Measurements from ENCODE around the gene RHOD.

The RHOD gene

GRCh38 chr11:67058506-67058905 is 1.9 kb downstream of the RHOD start:
- no peak overlapping the region for H3K18ac ChIP-seq (ENCODE audit: low read length)
- no peaks in the 10 kb centered on the region for H3K79me1 ChIP-seq (ENCODE audit: low read depth, low read length)
- H2BK5ac ChIP-seq (ENCODE audit: low read length) = no peak overlapping the region
- H3K4me3 ChIP-seq (ENCODE audit: low read length in 2 of 2) = no peak overlapping the region
- H2BK12ac ChIP-seq (ENCODE audit: low read length) = no peak overlapping the region
- no peaks in the 10 kb centered on the region for H3K9me3 ChIP-seq (replicated peaks in 1 of 2; ENCODE audit: control insufficient read depth in 2 of 2, insufficient read depth in 1 of 2, low read depth in 1 of 2, low read length in 2 of 2)
- H2BK120ac ChIP-seq (ENCODE audit: low read depth, low read length) = no peak overlapping the region
- H3K4me2 ChIP-seq (ENCODE audit: insufficient read depth, low read length, poor library complexity, severe bottlenecking) = no peak overlapping the region
- H3K23ac ChIP-seq (ENCODE audit: low read depth, low read length, poor library complexity) = no peak overlapping the region
- peaks cover 3 to 15% of the 10 kb centered on the region in 2 donors for H3K4me1 ChIP-seq (ENCODE audit: control insufficient read depth in 2 of 2, insufficient read depth in 1 of 2, low read depth in 1 of 2, low read length in 2 of 2)
- peaks cover 0 to 49% (median 9%) of the 10 kb centered on the region in 3 experiments for H3K27me3 ChIP-seq (ENCODE audit: control insufficient read depth in 3 of 3, insufficient read depth in 3 of 3, low read depth in 1 of 3, low read length in 3 of 3)
- no peaks in the 10 kb centered on the region for H3K36me3 ChIP-seq (replicated peaks in 1 of 2; ENCODE audit: control insufficient read depth in 2 of 2, insufficient read depth in 2 of 2, low read length in 2 of 2)
- WGBS, 2 donors (ENCODE audit: extremely low coverage in 2 of 2, insufficient read length in 2 of 2, insufficient replicate concordance in 1 of 2) = no CpG with 5 or more reads among the region's 8 CpGs
- no peak overlapping the region for H3K27ac ChIP-seq (replicated peaks; ENCODE audit: low read length)
- H3K14ac ChIP-seq (ENCODE audit: low read length) = no peak overlapping the region
- no peak overlapping the region for H2AFZ ChIP-seq (ENCODE audit: low read length)
- no peak overlapping the region for H2AK5ac ChIP-seq (ENCODE audit: low read depth, low read length)
- no peak overlapping the region for H3K4ac ChIP-seq (ENCODE audit: low read length)
- DNase-seq (ENCODE audit: low spot score) = no peak
- no peak overlapping the region for H2BK15ac ChIP-seq (ENCODE audit: low read length)
- no peak overlapping the region for H4K91ac ChIP-seq (ENCODE audit: low read depth, low read length, poor library complexity)
- no peak overlapping the region for H4K8ac ChIP-seq (ENCODE audit: low read depth, low read length)
- no peak overlapping the region for H3K9ac ChIP-seq (ENCODE audit: low read depth, low read length, poor library complexity)

GRCh38 chr11:67059671-67060070 is 3.0 kb downstream of the RHOD start:
- Histone ChIP-seq H2AK5ac (ENCODE audit: low read depth, low read length) (peak overlapping the region; percentile 77), H3K9me3 (replicated peaks in 1 of 2; ENCODE audit: control insufficient read depth in 2 of 2, insufficient read depth in 1 of 2, low read depth in 1 of 2, low read length in 2 of 2) (no peaks in the 10 kb centered on the region)

GRCh38 chr11:67060111-67060522 is 3.5 kb downstream of the RHOD start:
- H2BK12ac ChIP-seq (ENCODE audit: low read length) = no peak overlapping the region
- H2BK5ac ChIP-seq (ENCODE audit: low read length) = no peak overlapping the region
- H2BK120ac ChIP-seq (ENCODE audit: low read depth, low read length) = no peak overlapping the region
- H3K27me3 ChIP-seq (ENCODE audit: control insufficient read depth in 3 of 3, insufficient read depth in 3 of 3, low read depth in 1 of 3, low read length in 3 of 3) = peaks cover 0 to 44% (median 9%) of the 10 kb centered on the region in 3 experiments
- no peak for DNase-seq (ENCODE audit: low spot score)
- H2AFZ ChIP-seq (ENCODE audit: low read length) = no peak overlapping the region
- H3K79me1 ChIP-seq (ENCODE audit: low read depth, low read length) = no peaks in the 10 kb centered on the region
- H3K9ac ChIP-seq (ENCODE audit: low read depth, low read length, poor library complexity) = no peak overlapping the region
- no peak overlapping the region for H3K4me2 ChIP-seq (ENCODE audit: insufficient read depth, low read length, poor library complexity, severe bottlenecking)
- H3K14ac ChIP-seq (ENCODE audit: low read length) = no peak overlapping the region
- H3K23ac ChIP-seq (ENCODE audit: low read depth, low read length, poor library complexity) = no peak overlapping the region
- H3K9me3 ChIP-seq (replicated peaks in 1 of 2; ENCODE audit: control insufficient read depth in 2 of 2, insufficient read depth in 1 of 2, low read depth in 1 of 2, low read length in 2 of 2) = no peaks in the 10 kb centered on the region
- peak overlapping the region; percentile 77 for H2AK5ac ChIP-seq (ENCODE audit: low read depth, low read length)
- no peak overlapping the region for H2BK15ac ChIP-seq (ENCODE audit: low read length)
- no peak overlapping the region for H3K4me3 ChIP-seq (ENCODE audit: low read length in 2 of 2)
- no CpG with 5 or more reads among the region's 7 CpGs for WGBS, 2 donors (ENCODE audit: extremely low coverage in 2 of 2, insufficient read length in 2 of 2, insufficient replicate concordance in 1 of 2)
- no peak overlapping the region for H4K91ac ChIP-seq (ENCODE audit: low read depth, low read length, poor library complexity)
- no peak overlapping the region for H3K4ac ChIP-seq (ENCODE audit: low read length)
- no peak overlapping the region for H4K8ac ChIP-seq (ENCODE audit: low read depth, low read length)
- H3K18ac ChIP-seq (ENCODE audit: low read length) = peak overlapping the region; percentile 35
- H3K4me1 ChIP-seq (ENCODE audit: control insufficient read depth in 2 of 2, insufficient read depth in 1 of 2, low read depth in 1 of 2, low read length in 2 of 2) = peaks cover 3 to 14% of the 10 kb centered on the region in 2 donors
- H3K36me3 ChIP-seq (replicated peaks in 1 of 2; ENCODE audit: control insufficient read depth in 2 of 2, insufficient read depth in 2 of 2, low read length in 2 of 2) = no peaks in the 10 kb centered on the region
- H3K27ac ChIP-seq (replicated peaks; ENCODE audit: low read length) = no peak overlapping the region

More at GRCh38 chr11:67059671-67060070, 3.0 kb downstream of the RHOD start:
- peak overlapping the region; percentile 35 for H3K18ac ChIP-seq (ENCODE audit: low read length)
- H3K4ac ChIP-seq (ENCODE audit: low read length) = no peak overlapping the region
- H4K8ac ChIP-seq (ENCODE audit: low read depth, low read length) = no peak overlapping the region
- no peak overlapping the region for H2BK15ac ChIP-seq (ENCODE audit: low read length)
- H2BK5ac ChIP-seq (ENCODE audit: low read length) = no peak overlapping the region
- H2BK120ac ChIP-seq (ENCODE audit: low read depth, low read length) = no peak overlapping the region
- H3K36me3 ChIP-seq (replicated peaks in 1 of 2; ENCODE audit: control insufficient read depth in 2 of 2, insufficient read depth in 2 of 2, low read length in 2 of 2) = no peaks in the 10 kb centered on the region
- no peak overlapping the region for H2AFZ ChIP-seq (ENCODE audit: low read length)
- no CpG with 5 or more reads among the region's 3 CpGs for WGBS, 2 donors (ENCODE audit: extremely low coverage in 2 of 2, insufficient read length in 2 of 2, insufficient replicate concordance in 1 of 2)
- H3K4me1 ChIP-seq (ENCODE audit: control insufficient read depth in 2 of 2, insufficient read depth in 1 of 2, low read depth in 1 of 2, low read length in 2 of 2) = peaks cover 3 to 14% of the 10 kb centered on the region in 2 donors
- H3K27me3 ChIP-seq (ENCODE audit: control insufficient read depth in 3 of 3, insufficient read depth in 3 of 3, low read depth in 1 of 3, low read length in 3 of 3) = peaks cover 0 to 48% (median 9%) of the 10 kb centered on the region in 3 experiments
- no peak overlapping the region for H4K91ac ChIP-seq (ENCODE audit: low read depth, low read length, poor library complexity)
- H3K4me2 ChIP-seq (ENCODE audit: insufficient read depth, low read length, poor library complexity, severe bottlenecking) = no peak overlapping the region
- no peak overlapping the region for H3K14ac ChIP-seq (ENCODE audit: low read length)
- no peaks in the 10 kb centered on the region for H3K79me1 ChIP-seq (ENCODE audit: low read depth, low read length)
- no peak overlapping the region for H3K27ac ChIP-seq (replicated peaks; ENCODE audit: low read length)
- no peak overlapping the region for H3K23ac ChIP-seq (ENCODE audit: low read depth, low read length, poor library complexity)
- DNase-seq (ENCODE audit: low spot score) = no peak
- no peak overlapping the region for H3K9ac ChIP-seq (ENCODE audit: low read depth, low read length, poor library complexity)
- H2BK12ac ChIP-seq (ENCODE audit: low read length) = no peak overlapping the region
- no peak overlapping the region for H3K4me3 ChIP-seq (ENCODE audit: low read length in 2 of 2)

GRCh38 chr11:67062526-67063373 is 6.1 kb downstream of the RHOD start:
- peak overlapping the region; percentile 75 for H2BK5ac ChIP-seq (ENCODE audit: low read length)
- H3K4ac ChIP-seq (ENCODE audit: low read length) = no peak overlapping the region
- peak overlapping the region; percentile 97 for H2BK12ac ChIP-seq (ENCODE audit: low read length)
- H2BK120ac ChIP-seq (ENCODE audit: low read depth, low read length) = no peak overlapping the region
- H3K23ac ChIP-seq (ENCODE audit: low read depth, low read length, poor library complexity) = no peak overlapping the region
- no peak overlapping the region for H4K8ac ChIP-seq (ENCODE audit: low read depth, low read length)
- H3K9me3 ChIP-seq (replicated peaks in 1 of 2; ENCODE audit: control insufficient read depth in 2 of 2, insufficient read depth in 1 of 2, low read depth in 1 of 2, low read length in 2 of 2) = no peaks in the 10 kb centered on the region
- H3K14ac ChIP-seq (ENCODE audit: low read length) = no peak overlapping the region
- H4K91ac ChIP-seq (ENCODE audit: low read depth, low read length, poor library complexity) = no peak overlapping the region
- H3K27me3 ChIP-seq (ENCODE audit: control insufficient read depth in 3 of 3, insufficient read depth in 3 of 3, low read depth in 1 of 3, low read length in 3 of 3) = peaks cover 0 to 24% (median 0%) of the 10 kb centered on the region in 3 experiments
- H3K4me1 ChIP-seq (ENCODE audit: control insufficient read depth in 2 of 2, insufficient read depth in 1 of 2, low read depth in 1 of 2, low read length in 2 of 2) = no peaks in the 10 kb centered on the region
- no peak overlapping the region for H2BK15ac ChIP-seq (ENCODE audit: low read length)
- no peak overlapping the region for H3K4me3 ChIP-seq (ENCODE audit: low read length in 2 of 2)
- peak overlapping the region; percentile 68 for H2AK5ac ChIP-seq (ENCODE audit: low read depth, low read length)
- H3K79me1 ChIP-seq (ENCODE audit: low read depth, low read length) = no peaks in the 10 kb centered on the region
- H2AFZ ChIP-seq (ENCODE audit: low read length) = no peak overlapping the region
- H3K9ac ChIP-seq (ENCODE audit: low read depth, low read length, poor library complexity) = peak overlapping the region; percentile 70
- H3K27ac ChIP-seq (replicated peaks; ENCODE audit: low read length) = no peak overlapping the region
- no peaks in the 10 kb centered on the region for H3K36me3 ChIP-seq (replicated peaks in 1 of 2; ENCODE audit: control insufficient read depth in 2 of 2, insufficient read depth in 2 of 2, low read length in 2 of 2)
- H3K4me2 ChIP-seq (ENCODE audit: insufficient read depth, low read length, poor library complexity, severe bottlenecking) = no peak overlapping the region
- WGBS, 2 donors (ENCODE audit: extremely low coverage in 2 of 2, insufficient read length in 2 of 2, insufficient replicate concordance in 1 of 2) = no CpG with 5 or more reads among the region's 13 CpGs
- H3K18ac ChIP-seq (ENCODE audit: low read length) = peak overlapping the region; percentile 17
- no peak for DNase-seq (ENCODE audit: low spot score)
